ENCODE data around the gene CYP2C9.

GRCh38 chr10:94963901-94964300 lies 25.4 kb downstream of the CYP2C9 start:
- TF ChIP-seq, protein P1, sequence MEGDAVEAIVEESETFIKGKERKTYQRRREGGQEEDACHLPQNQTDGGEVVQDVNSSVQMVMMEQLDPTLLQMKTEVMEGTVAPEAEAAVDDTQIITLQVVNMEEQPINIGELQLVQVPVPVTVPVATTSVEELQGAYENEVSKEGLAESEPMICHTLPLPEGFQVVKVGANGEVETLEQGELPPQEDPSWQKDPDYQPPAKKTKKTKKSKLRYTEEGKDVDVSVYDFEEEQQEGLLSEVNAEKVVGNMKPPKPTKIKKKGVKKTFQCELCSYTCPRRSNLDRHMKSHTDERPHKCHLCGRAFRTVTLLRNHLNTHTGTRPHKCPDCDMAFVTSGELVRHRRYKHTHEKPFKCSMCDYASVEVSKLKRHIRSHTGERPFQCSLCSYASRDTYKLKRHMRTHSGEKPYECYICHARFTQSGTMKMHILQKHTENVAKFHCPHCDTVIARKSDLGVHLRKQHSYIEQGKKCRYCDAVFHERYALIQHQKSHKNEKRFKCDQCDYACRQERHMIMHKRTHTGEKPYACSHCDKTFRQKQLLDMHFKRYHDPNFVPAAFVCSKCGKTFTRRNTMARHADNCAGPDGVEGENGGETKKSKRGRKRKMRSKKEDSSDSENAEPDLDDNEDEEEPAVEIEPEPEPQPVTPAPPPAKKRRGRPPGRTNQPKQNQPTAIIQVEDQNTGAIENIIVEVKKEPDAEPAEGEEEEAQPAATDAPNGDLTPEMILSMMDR (CRISPR knock-in tag; IDR thresholded peaks at IDR 0.05): peak; percentile 71
- TF ChIP-seq DPF2 (CRISPR knock-in tag; IDR thresholded peaks at IDR 0.05; ENCODE audit: borderline replicate concordance, low read depth): no peak
- TF ChIP-seq ZBTB34 (CRISPR knock-in tag; IDR thresholded peaks at IDR 0.05): no peak
- peak; percentile 44; the same call in 1 of the 2 replicates for TF ChIP-seq SMC3 (IDR thresholded peaks at IDR 0.05; ENCODE audit: low read length)
- TF ChIP-seq, protein P2, sequence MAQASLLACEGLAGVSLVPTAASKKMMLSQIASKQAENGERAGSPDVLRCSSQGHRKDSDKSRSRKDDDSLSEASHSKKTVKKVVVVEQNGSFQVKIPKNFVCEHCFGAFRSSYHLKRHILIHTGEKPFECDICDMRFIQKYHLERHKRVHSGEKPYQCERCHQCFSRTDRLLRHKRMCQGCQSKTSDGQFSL (CRISPR knock-in tag; IDR thresholded peaks at IDR 0.05): no peak
- no peak for TF ChIP-seq ASH2L (IDR thresholded peaks at IDR 0.05; ENCODE audit: insufficient read length, low read depth, low read length)
- TF ChIP-seq SRF (IDR thresholded peaks at IDR 0.05; ENCODE audit: low read depth, low read length): no peak
- no peak for TF ChIP-seq ZFYVE20 (CRISPR knock-in tag; IDR thresholded peaks at IDR 0.05; ENCODE audit: borderline replicate concordance, low read depth)
- no peak for TF ChIP-seq HOXA7 (CRISPR knock-in tag; IDR thresholded peaks at IDR 0.05)
- TF ChIP-seq SIN3B (IDR thresholded peaks at IDR 0.05; ENCODE audit: low read length): no peak
- no peak for TF ChIP-seq ZNF75D (CRISPR knock-in tag; IDR thresholded peaks at IDR 0.05; ENCODE audit: borderline replicate concordance)
- TF ChIP-seq YY1 (IDR thresholded peaks at IDR 0.05; ENCODE audit: insufficient read depth, insufficient replicate concordance, low read depth, low read length): no peak
- TF ChIP-seq POLR2A (IDR thresholded peaks at IDR 0.05; ENCODE audit: insufficient read depth in 1 of 2, low read depth in 2 of 2, low read length in 2 of 2): no peak

All from HepG2 (cell line).